Measurements from ENCODE around the gene ALDH1A2.
"Not testable (repeated sequence)": the region's sequence is repeated elsewhere in the genome, so short reads cannot be mapped to it uniquely, and the experiment has no call there.

The ALDH1A2 gene

DNA sequence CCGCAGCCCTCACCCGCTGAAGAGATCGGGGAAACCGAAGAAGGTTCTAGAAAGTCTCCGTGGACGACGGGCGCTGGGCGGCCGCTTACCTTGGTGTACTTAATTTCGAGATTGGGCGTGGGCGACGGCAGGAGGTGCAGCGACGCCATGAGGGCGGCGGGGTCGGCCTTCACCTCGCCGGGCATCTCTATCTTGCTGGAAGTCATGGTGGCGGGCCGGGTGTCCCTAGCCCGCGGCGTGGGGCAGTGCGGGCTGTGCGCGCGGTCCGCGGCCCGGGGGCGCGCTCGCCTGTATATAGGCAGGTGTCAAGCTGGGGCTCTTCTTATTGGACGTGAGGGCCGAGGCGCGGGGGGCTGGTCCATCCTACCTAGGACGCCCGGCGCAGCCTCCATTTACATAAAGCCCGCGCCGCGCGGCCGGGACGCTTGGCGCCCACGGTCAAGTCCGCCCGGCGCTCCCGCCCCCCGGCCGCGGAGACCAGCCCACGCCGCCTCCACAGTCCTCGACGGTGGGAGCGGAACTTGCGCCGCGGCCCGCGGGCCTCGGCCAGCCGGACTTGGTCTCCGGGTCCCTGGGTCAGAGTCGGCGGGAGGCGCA lies at the start of gene ALDH1A2:
Gene ALDH1A2 (minus strand): TSS at position 267 of the 597 bp plus-strand sequence. CDS start 61 bp downstream, at position 206.
- POLR2A ChIA-PET: no interaction called here

DNA sequence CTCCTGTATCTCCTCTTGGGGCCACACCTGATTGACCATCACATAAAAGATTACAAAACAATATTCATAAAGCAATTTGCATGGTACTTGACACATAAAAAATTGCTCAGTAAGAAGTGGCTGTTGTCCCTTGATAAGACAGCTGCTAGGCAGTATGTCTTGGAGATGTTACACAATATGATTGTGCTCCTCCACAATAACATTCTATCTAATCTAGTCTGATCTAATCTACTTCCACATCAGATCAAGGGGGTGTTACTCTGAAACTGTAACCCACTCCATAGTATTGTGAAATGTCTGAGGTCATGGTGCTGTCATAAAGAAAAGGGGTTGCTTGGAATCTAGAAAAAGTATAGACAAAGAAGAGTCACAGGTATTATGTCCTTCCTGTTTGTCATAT lies 49.3 kb upstream of the ALDH1A2 start:
- POLR2A ChIA-PET: no interaction called here
- DNase-seq (ENCODE audit: extremely low spot score): no peak
- CTCF ChIA-PET: no interaction called here
- TF ChIP-seq, protein P1, sequence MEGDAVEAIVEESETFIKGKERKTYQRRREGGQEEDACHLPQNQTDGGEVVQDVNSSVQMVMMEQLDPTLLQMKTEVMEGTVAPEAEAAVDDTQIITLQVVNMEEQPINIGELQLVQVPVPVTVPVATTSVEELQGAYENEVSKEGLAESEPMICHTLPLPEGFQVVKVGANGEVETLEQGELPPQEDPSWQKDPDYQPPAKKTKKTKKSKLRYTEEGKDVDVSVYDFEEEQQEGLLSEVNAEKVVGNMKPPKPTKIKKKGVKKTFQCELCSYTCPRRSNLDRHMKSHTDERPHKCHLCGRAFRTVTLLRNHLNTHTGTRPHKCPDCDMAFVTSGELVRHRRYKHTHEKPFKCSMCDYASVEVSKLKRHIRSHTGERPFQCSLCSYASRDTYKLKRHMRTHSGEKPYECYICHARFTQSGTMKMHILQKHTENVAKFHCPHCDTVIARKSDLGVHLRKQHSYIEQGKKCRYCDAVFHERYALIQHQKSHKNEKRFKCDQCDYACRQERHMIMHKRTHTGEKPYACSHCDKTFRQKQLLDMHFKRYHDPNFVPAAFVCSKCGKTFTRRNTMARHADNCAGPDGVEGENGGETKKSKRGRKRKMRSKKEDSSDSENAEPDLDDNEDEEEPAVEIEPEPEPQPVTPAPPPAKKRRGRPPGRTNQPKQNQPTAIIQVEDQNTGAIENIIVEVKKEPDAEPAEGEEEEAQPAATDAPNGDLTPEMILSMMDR (IDR thresholded peaks at IDR 0.05; ENCODE audit: control extremely low read depth, extremely low read depth, low read depth, missing control alignments): no peak

More for the DNA sequence above, at the start of gene ALDH1A2:
- DNase-seq (ENCODE audit: extremely low spot score): peak; percentile 10
- CTCF ChIA-PET: interaction anchor here (1.0 to 6.7 kb wide), 8 partner anchors 12 to 500 kb away, joined by 3 to 39 read pairs (median 4); no protein-coding TSS in a partner anchor
- TF ChIP-seq, protein P1 (IDR thresholded peaks at IDR 0.05; ENCODE audit: control extremely low read depth, extremely low read depth, low read depth, missing control alignments): no peak

DNA sequence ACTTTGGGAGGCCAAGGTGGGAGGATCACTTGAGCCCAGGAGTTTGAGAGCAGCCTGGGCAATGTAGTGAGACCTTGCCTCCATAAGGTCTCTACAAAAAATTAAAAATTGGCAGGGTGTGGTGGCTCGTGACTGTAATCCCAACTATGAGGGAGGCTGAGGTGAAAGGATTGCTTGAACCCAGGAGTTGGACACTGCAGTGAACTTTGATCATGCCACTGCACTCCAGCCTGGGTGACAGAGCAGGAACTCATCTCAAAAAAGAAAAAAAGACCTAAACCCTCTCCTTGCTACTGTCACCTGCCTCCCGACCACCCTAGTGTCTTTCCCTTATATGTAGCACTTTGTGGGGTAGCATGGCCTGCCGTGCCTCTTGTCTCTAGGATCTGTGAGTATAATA lies 48.9 kb upstream of the ALDH1A2 start:
- TF ChIP-seq, protein P1 (IDR thresholded peaks at IDR 0.05; ENCODE audit: control extremely low read depth, extremely low read depth, low read depth, missing control alignments): no peak
- POLR2A ChIA-PET: no interaction called here
- no peak for DNase-seq (ENCODE audit: extremely low spot score)
- CTCF ChIA-PET: interaction anchor here (1.1 kb wide), 1 partner anchor 67 kb away, joined by 3 read pairs; no protein-coding TSS in a partner anchor

DNA sequence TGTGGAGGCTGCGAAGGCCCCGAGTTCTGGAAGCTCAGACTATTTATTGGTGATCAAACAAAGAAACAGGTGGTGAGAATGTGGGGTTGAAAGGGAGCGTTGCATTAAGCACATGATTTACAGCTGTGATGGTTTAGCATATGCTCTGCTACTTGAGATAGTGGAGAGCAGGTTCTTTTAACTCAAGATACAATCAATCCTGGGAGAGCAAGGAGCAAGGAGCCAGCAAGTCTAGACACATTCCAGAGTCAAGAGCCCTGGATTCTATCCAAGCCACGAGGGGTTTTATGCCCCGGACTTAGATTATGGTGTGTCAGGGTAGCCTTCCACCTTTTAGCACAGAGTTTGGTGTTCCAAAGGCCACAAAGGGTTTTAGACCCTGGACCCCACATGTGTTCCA lies 47.8 kb upstream of the ALDH1A2 start:
- POLR2A ChIA-PET; DNase-seq (ENCODE audit: extremely low spot score): not testable (repeated sequence)
- CTCF ChIA-PET: interaction anchor here (1.1 kb wide), 1 partner anchor 68 kb away, joined by 3 read pairs; no protein-coding TSS in a partner anchor

DNA sequence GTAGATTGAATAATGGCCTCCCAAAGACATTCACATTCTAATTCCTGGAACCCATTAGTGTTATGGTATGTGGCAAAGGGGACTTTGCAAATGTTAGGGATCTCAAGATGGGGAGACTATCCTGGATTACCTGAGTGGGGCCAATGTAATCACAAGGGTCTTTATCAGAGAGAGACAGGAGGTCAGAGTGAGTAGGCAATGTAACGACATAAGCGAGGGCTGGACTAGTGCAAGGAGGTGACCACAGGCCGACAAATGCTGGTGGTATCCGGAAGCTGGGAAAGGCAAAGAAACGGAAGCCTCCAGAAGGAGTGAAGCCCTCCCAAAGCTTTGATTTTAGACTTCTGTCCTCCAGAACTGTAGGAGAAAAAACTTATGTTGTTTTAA lies 46.2 kb upstream of the ALDH1A2 start:
- DNase-seq (ENCODE audit: extremely low spot score): no peak
- POLR2A ChIA-PET: no interaction called here
- TF ChIP-seq, protein P1 (IDR thresholded peaks at IDR 0.05; ENCODE audit: control extremely low read depth, extremely low read depth, low read depth, missing control alignments): no peak
- CTCF ChIA-PET: interaction anchor here (0.9 kb wide), 1 partner anchor 12 kb away, joined by 3 read pairs; no protein-coding TSS in a partner anchor

DNA sequence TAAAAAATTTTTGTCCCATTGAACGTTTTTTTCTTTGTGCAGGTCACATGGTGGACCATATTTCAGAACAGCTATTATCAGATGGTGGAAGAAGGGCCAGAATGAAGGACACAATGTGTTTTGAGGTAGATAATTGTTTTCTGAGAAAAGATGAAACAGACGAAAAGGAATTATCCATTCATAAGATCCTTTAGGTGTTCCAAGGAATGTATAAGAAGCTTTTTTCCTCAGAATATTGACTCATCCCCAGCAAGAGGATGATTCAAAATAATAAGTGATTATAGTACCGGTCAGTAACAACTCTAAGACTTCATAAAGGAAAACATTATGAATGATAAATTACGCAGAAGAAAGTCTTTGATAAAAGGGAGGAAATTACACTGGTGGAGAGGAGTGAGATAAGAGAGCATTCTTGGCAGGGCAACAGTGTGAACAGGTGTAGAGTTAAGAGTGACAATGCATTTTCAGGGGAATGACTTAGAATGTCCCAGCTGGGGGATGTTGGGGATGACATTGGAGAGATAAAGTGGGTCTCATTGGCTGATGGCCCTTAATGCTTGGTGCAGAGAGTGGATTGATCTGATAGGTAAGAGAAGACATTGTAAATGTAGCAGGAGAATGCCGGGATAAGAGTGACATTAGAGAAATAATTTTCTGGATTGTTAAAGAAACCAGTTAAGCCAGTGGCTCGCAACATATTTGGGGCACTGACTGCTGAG lies 45.6 kb upstream of the ALDH1A2 start:
- POLR2A ChIA-PET: no interaction called here
- TF ChIP-seq, protein P1 (IDR thresholded peaks at IDR 0.05; ENCODE audit: control extremely low read depth, extremely low read depth, low read depth, missing control alignments): no peak
- no peak for DNase-seq (ENCODE audit: extremely low spot score)
- CTCF ChIA-PET: no interaction called here

DNA sequence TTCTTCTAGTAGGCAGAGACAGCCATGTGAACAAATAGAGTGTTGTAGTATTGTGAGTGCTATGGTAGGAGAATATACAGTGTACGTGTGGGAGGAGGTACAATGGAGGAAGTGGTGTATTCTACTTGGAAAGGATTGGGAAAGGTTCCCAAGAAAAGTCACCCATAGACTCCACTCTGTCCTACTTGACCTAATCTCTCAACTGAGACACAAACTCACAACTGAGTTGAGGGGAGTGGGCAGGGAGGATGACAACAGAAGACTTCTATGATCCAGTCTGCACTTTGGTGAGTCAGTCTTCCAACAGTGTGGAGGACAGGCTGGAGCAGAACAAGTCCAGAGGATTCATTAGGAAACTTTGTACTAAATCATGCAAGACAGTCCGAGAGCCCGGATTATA lies 43.9 kb upstream of the ALDH1A2 start:
- CTCF ChIA-PET: interaction anchor here (1.3 kb wide), 1 partner anchor 39 kb away, joined by 4 read pairs; no protein-coding TSS in a partner anchor
- TF ChIP-seq, protein P1 (IDR thresholded peaks at IDR 0.05; ENCODE audit: control extremely low read depth, extremely low read depth, low read depth, missing control alignments): no peak

More for the DNA sequence above, 43.9 kb upstream of the ALDH1A2 start:
- POLR2A ChIA-PET: no interaction called here
- no peak for DNase-seq (ENCODE audit: extremely low spot score)
